ENCODE results near the gene IL1RAPL1.

Gene IL1RAPL1

GRCh38 chrX:29788991-29789699 is 1201.9 kb downstream of the IL1RAPL1 start:
- no peak for DNase-seq (ENCODE audit: low spot score)

- no peak for DNase-seq (ENCODE audit: low spot score)
These were observed 1205.1 kb downstream of the IL1RAPL1 start for GRCh38 chrX:29792335-29792734.

- no peak for DNase-seq (ENCODE audit: low spot score)
These were observed 1209.9 kb downstream of the IL1RAPL1 start for GRCh38 chrX:29797156-29797555.

- no peak for DNase-seq (ENCODE audit: low spot score)
These were observed 1211.2 kb downstream of the IL1RAPL1 start for GRCh38 chrX:29798469-29798868.

- DNase-seq (ENCODE audit: low spot score), result no peak
These were observed 1225.9 kb downstream of the IL1RAPL1 start for GRCh38 chrX:29813174-29813573.

- DNase-seq (ENCODE audit: low spot score), result no peak
These were observed 1237.1 kb downstream of the IL1RAPL1 start for GRCh38 chrX:29824176-29824906.

- DNase-seq (ENCODE audit: low spot score), result no peak
These were observed 1239.5 kb downstream of the IL1RAPL1 start for GRCh38 chrX:29826742-29827141.

GRCh38 chrX:29834311-29834710 is 1247.1 kb downstream of the IL1RAPL1 start:
- DNase-seq (ENCODE audit: low spot score), result no peak

- DNase-seq (ENCODE audit: low spot score), result no peak
These were observed 1247.5 kb downstream of the IL1RAPL1 start for GRCh38 chrX:29834764-29835163.

GRCh38 chrX:29841750-29842149 is 1254.5 kb downstream of the IL1RAPL1 start:
- DNase-seq (ENCODE audit: low spot score), result no peak

- DNase-seq (ENCODE audit: low spot score), result no peak
These were observed 1255.3 kb downstream of the IL1RAPL1 start for GRCh38 chrX:29842552-29842951.

- DNase-seq (ENCODE audit: low spot score), result no peak
These were observed 1264.8 kb downstream of the IL1RAPL1 start for GRCh38 chrX:29851857-29852605.

GRCh38 chrX:29852767-29853166 is 1265.5 kb downstream of the IL1RAPL1 start:
- DNase-seq (ENCODE audit: low spot score), result no peak

GRCh38 chrX:29858714-29859113 is 1271.5 kb downstream of the IL1RAPL1 start:
- no peak for DNase-seq (ENCODE audit: low spot score)

- DNase-seq (ENCODE audit: low spot score), result no peak
These were observed 1275.0 kb downstream of the IL1RAPL1 start for GRCh38 chrX:29862126-29862677.

GRCh38 chrX:29867971-29868370 is 1280.7 kb downstream of the IL1RAPL1 start:
- DNase-seq (ENCODE audit: low spot score), result no peak

GRCh38 chrX:29869837-29870236 is 1282.6 kb downstream of the IL1RAPL1 start:
- no peak for DNase-seq (ENCODE audit: low spot score)

GRCh38 chrX:29870608-29871007 is 1283.4 kb downstream of the IL1RAPL1 start:
- no peak for DNase-seq (ENCODE audit: low spot score)

GRCh38 chrX:29872831-29873230 is 1285.6 kb downstream of the IL1RAPL1 start:
- peak; percentile 50 for DNase-seq (ENCODE audit: low spot score)

GRCh38 chrX:29876733-29877132 is 1289.5 kb downstream of the IL1RAPL1 start:
- DNase-seq (ENCODE audit: low spot score), result no peak

GRCh38 chrX:29880977-29881376 is 1293.7 kb downstream of the IL1RAPL1 start:
- no peak for DNase-seq (ENCODE audit: low spot score)

- no peak for DNase-seq (ENCODE audit: low spot score)
These were observed 1302.8 kb downstream of the IL1RAPL1 start for GRCh38 chrX:29890004-29890403.

All from Ammon's horn (tissue), 1 donor.